Measurements from ENCODE around the gene PLXNA2.

PLXNA2 gene

GRCh38 chr1:208258277-208258676, 14.1 kb upstream of the PLXNA2 start (continued):
- no peak for TF ChIP-seq ZNF565 (CRISPR knock-in tag; conservative IDR thresholded peaks at IDR 0.05; ENCODE audit: low read depth)

- TF ChIP-seq TOX (CRISPR knock-in tag; IDR thresholded peaks at IDR 0.05; ENCODE audit: borderline replicate concordance) (no peak), CSRNP3 (CRISPR knock-in tag; IDR thresholded peaks at IDR 0.05) (no peak), TSHZ2 (CRISPR knock-in tag; IDR thresholded peaks at IDR 0.05) (no peak), ESRRG (CRISPR knock-in tag; IDR thresholded peaks at IDR 0.05) (no peak), CSDC2 (CRISPR knock-in tag; IDR thresholded peaks at IDR 0.05) (no peak), RARB (CRISPR knock-in tag; IDR thresholded peaks at IDR 0.05) (no peak), ZNF8 (CRISPR knock-in tag; IDR thresholded peaks at IDR 0.05) (no peak), BACH2 (CRISPR knock-in tag; IDR thresholded peaks at IDR 0.05; ENCODE audit: borderline replicate concordance) (no peak), POU6F1 (CRISPR knock-in tag; IDR thresholded peaks at IDR 0.05; ENCODE audit: borderline replicate concordance, low read depth) (no peak), TCF4 (CRISPR knock-in tag; IDR thresholded peaks at IDR 0.05; ENCODE audit: borderline replicate concordance) (no peak), ZNF565 (CRISPR knock-in tag; conservative IDR thresholded peaks at IDR 0.05; ENCODE audit: low read depth) (no peak), ISL1 (CRISPR knock-in tag; IDR thresholded peaks at IDR 0.05) (no peak), GLIS3 (CRISPR knock-in tag; IDR thresholded peaks at IDR 0.05) (no peak), PPARA (CRISPR knock-in tag; IDR thresholded peaks at IDR 0.05; ENCODE audit: borderline replicate concordance) (no peak), ZFP3 (CRISPR knock-in tag; IDR thresholded peaks at IDR 0.05) (no peak)
- ATAC-seq: no peak
These were observed 13.2 kb upstream of the PLXNA2 start for GRCh38 chr1:208257351-208257750.

- ATAC-seq: no peak
- no peak for TF ChIP-seq PATZ1 (CRISPR knock-in tag; IDR thresholded peaks at IDR 0.05; ENCODE audit: borderline replicate concordance)
- no peak for TF ChIP-seq ZC3H10 (CRISPR knock-in tag; IDR thresholded peaks at IDR 0.05)
- TF ChIP-seq ESRRG (CRISPR knock-in tag; IDR thresholded peaks at IDR 0.05): no peak
- TF ChIP-seq CSDC2 (CRISPR knock-in tag; IDR thresholded peaks at IDR 0.05): no peak
- no peak for TF ChIP-seq ZNF565 (CRISPR knock-in tag; conservative IDR thresholded peaks at IDR 0.05; ENCODE audit: low read depth)
- no peak for TF ChIP-seq ZNF8 (CRISPR knock-in tag; IDR thresholded peaks at IDR 0.05)
- TF ChIP-seq CSRNP3 (CRISPR knock-in tag; IDR thresholded peaks at IDR 0.05): no peak
- TF ChIP-seq POU6F1 (CRISPR knock-in tag; IDR thresholded peaks at IDR 0.05; ENCODE audit: borderline replicate concordance, low read depth): no peak
- TF ChIP-seq ZFP3 (CRISPR knock-in tag; IDR thresholded peaks at IDR 0.05): no peak
- TF ChIP-seq TOX (CRISPR knock-in tag; IDR thresholded peaks at IDR 0.05; ENCODE audit: borderline replicate concordance): no peak
- no peak for TF ChIP-seq SNAI2 (CRISPR knock-in tag; IDR thresholded peaks at IDR 0.05)
- TF ChIP-seq CREB5 (CRISPR knock-in tag; IDR thresholded peaks at IDR 0.05; ENCODE audit: low read depth): no peak
- no peak for TF ChIP-seq PPARA (CRISPR knock-in tag; IDR thresholded peaks at IDR 0.05; ENCODE audit: borderline replicate concordance)
- no peak for TF ChIP-seq ZNF70 (CRISPR knock-in tag; IDR thresholded peaks at IDR 0.05)
- TF ChIP-seq BACH2 (CRISPR knock-in tag; IDR thresholded peaks at IDR 0.05; ENCODE audit: borderline replicate concordance): no peak
These were observed 12.4 kb upstream of the PLXNA2 start for GRCh38 chr1:208256556-208256955.
